Lower lobe of right lung (tissue), 2 donors: ENCODE data around the gene ELMO2. TPM values are rescaled to one million over a fixed set of nuclear protein-coding genes. Genes with fewer than 3 reads are reported as not detected.

ENCODE experiments used
- ATAC-seq, 2 donors: fragments of 200-7000 bp; cut with Tn5 transposase; one replicate each; pipeline ENCODE4 v1.9.1; 2020 to 2022; ENCODE audit warnings: mild to moderate bottlenecking in 2 of 2, moderate library complexity in 2 of 2
- DNase-seq: peaks from one replicate; pipeline ENCODE4 v3.0.0-alpha.2; 2020
- H3K27ac ChIP-seq: fragments of 200-600 bp; one replicate; pipeline ENCODE4 v1.8.0; 2022
- H3K27me3 ChIP-seq: fragments of 200-600 bp; one replicate; pipeline ENCODE4 v1.8.0; 2022; ENCODE audit warnings: low read depth
- H3K36me3 ChIP-seq: fragments of 200-600 bp; one replicate; pipeline ENCODE4 v1.8.0; 2022; ENCODE audit warnings: mild to moderate bottlenecking
- H3K4me1 ChIP-seq: fragments of 200-600 bp; one replicate; pipeline ENCODE4 v1.8.0; 2022
- H3K4me3 ChIP-seq: fragments of 200-600 bp; one replicate; pipeline ENCODE4 v1.8.0; 2022; ENCODE audit warnings: mild to moderate bottlenecking
- H3K9me3 ChIP-seq: fragments of 200-600 bp; one replicate; pipeline ENCODE4 v1.8.0; 2022
- intact Hi-C: fragments of 100-400 bp; cut with DNase I; formaldehyde crosslinking; loops from one replicate; pipeline ENCODE4 v1.11.0; 2022
- total RNA-seq: library from RNA; stranded (reverse); fragmentation: NEBNext Ultra II Directional; extraction: Animal tissue kit (Norgen Biotek cat#: 25700); gene quantifications from one replicate; pipeline ENCODE4 v1.2.1, GENCODE V29; 2021
- TF ChIP-seq, protein P1 (sequence below): fragments of 200-600 bp; IDR thresholded peaks from one replicate; pipeline ENCODE4 v1.8.0; 2022; ENCODE audit warnings: antibody characterized with exemption, mild to moderate bottlenecking
- donor health status: DM: no; HTN: yes; CAD: no; lungs with severe emphysema.

ELMO2 gene
- total RNA-seq, 1 donor from 2014 or later: 61.9 TPM

DNA sequence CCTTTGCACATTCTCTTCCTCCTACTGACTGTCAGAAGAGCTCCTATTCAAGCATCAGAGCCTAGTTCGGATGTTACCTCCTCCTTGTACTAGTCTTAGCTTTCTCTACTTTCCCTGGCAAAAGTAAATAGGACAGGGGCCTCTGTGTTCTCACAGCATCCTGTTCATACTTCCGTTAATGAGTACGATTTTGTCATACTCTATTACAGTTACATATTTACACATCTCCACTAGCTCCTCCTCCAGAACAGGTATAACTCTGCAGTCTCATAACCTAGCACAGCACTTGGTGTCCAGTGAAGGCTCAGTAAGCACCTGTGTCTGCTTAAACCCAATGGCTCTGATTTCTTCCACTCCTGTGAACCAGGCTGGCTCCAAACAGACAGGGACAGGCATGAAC lies 7.0 kb downstream of the ELMO2 start:
- intact Hi-C loops: no loop called here
- TF ChIP-seq, protein P1, sequence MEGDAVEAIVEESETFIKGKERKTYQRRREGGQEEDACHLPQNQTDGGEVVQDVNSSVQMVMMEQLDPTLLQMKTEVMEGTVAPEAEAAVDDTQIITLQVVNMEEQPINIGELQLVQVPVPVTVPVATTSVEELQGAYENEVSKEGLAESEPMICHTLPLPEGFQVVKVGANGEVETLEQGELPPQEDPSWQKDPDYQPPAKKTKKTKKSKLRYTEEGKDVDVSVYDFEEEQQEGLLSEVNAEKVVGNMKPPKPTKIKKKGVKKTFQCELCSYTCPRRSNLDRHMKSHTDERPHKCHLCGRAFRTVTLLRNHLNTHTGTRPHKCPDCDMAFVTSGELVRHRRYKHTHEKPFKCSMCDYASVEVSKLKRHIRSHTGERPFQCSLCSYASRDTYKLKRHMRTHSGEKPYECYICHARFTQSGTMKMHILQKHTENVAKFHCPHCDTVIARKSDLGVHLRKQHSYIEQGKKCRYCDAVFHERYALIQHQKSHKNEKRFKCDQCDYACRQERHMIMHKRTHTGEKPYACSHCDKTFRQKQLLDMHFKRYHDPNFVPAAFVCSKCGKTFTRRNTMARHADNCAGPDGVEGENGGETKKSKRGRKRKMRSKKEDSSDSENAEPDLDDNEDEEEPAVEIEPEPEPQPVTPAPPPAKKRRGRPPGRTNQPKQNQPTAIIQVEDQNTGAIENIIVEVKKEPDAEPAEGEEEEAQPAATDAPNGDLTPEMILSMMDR: no peak
- Histone ChIP-seq H3K27ac (peak overlapping the region; percentile 81), H3K9me3 (no peaks in the 10 kb centered on the region), H3K36me3 (peaks cover 27% of the 10 kb centered on the region), H3K4me3 (peak overlapping the region; percentile 29), H3K27me3 (no peaks in the 10 kb centered on the region), H3K4me1 (peaks cover 91% of the 10 kb centered on the region)
- DNase-seq (no peak), ATAC-seq (peak; percentile 79 to 82)

DNA sequence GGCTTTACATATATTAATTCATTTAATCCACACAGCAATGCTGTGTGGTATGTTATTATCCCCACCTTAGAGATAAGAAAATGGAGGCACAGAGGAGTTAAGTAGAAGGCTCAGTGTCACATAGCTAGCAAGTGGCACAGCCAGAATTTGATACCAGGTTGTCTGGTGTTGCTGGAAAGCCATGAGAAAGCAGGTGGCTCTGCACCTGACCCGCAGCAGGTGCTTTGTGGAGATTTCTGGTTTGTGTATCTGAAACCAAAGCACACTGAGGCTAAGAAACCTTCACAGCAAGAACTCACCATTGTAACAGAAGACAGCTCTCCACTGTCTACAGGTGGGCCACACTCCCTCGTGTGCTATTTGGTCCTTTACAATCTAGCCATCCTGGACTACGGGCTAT lies 7.5 kb downstream of the ELMO2 start:
- intact Hi-C loops: no loop called here
- TF ChIP-seq, protein P1: no peak
- Histone ChIP-seq H3K4me1 (peaks cover 91% of the 10 kb centered on the region), H3K27ac (peak overlapping the region; percentile 81), H3K9me3 (no peaks in the 10 kb centered on the region), H3K36me3 (peaks cover 31% of the 10 kb centered on the region), H3K27me3 (no peaks in the 10 kb centered on the region), H3K4me3 (peak overlapping the region; percentile 19)
- DNase-seq (no peak), ATAC-seq (no peak)

- DNase-seq (no peak), ATAC-seq (no peak)
- no peaks in the 10 kb centered on the region for H3K9me3 ChIP-seq
- H3K27ac ChIP-seq: no peak overlapping the region
- intact Hi-C loops: no loop called here
- no peak overlapping the region for H3K4me3 ChIP-seq
- H3K27me3 ChIP-seq: no peaks in the 10 kb centered on the region
- peaks cover 54% of the 10 kb centered on the region for H3K36me3 ChIP-seq
- peaks cover 66% of the 10 kb centered on the region for H3K4me1 ChIP-seq
- TF ChIP-seq, protein P1: no peak
These were observed 10.2 kb downstream of the ELMO2 start for GRCh38 chr20:46396052-46396740.

DNA sequence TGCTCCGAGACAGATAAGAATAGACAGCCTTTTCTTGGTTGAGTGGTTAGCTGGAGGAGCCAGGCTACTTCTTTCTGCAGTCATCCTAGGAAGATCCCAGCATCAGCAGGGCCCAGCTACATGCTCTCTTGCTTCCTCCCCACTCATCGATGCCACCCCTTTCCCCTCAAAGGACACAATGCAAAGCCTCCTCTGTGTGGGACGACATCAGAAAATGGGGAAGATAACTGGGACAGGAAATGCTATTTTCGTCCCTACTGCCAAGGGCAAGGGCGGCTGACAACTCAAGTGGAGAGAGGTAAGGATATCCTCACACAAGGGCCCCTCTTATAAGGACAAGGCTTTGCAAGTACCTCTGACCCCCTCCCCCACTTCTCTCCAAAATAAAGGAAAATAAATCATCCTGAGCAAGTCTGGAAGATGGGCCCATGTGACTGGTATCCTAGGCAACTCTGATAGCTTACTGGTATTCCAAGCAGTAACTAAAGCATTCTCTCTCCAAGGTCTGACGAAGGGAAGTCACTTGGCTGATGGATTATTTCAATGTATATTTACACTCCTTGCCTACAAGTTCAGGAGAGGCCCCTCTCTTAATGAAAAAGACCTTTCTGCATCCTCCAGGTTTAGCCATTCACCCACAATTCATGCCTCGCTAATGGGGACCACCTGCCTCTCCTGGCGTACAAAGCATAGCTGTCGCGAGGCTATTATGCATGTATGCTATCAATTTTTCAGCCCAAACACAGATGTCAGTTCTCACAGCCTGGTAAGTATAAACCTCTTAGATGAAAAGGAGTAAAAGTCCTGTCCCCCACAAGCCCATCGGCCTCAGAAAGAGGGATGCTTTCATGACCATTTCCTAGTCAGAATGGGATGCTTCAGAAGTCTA lies 11.3 kb downstream of the ELMO2 start:
- intact Hi-C loops: no loop called here
- no peak for DNase-seq
- no peak overlapping the region for H3K27ac ChIP-seq
- peak in 1 of 2 donors; percentile 14 for ATAC-seq
- H3K36me3 ChIP-seq: peaks cover 64% of the 10 kb centered on the region
- H3K27me3 ChIP-seq: no peaks in the 10 kb centered on the region
- no peaks in the 10 kb centered on the region for H3K9me3 ChIP-seq
- H3K4me3 ChIP-seq: no peak overlapping the region
- TF ChIP-seq, protein P1: no peak
- H3K4me1 ChIP-seq: peaks cover 55% of the 10 kb centered on the region

DNA sequence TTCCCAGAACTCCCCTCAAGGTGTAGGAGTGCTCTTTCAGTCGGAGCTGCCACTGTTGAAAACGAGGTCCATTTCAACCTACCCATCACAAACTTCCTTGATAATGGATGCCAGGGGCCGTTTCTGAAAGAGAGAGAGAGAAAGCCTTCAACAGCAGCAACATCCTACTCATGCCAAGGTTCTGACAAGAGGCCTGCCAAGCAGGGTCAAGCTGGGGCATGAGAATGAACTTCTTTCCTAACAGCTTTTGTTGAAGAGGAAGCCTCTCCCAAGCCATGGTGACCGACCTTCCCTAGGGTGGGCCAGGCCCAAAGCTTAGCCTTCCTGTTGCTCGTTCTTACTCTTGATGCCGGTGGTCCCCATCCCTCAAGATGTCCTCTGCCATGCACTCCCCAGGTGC lies 12.4 kb downstream of the ELMO2 start:
- H3K4me1 ChIP-seq: peaks cover 44% of the 10 kb centered on the region
- H3K27me3 ChIP-seq: no peaks in the 10 kb centered on the region
- no peak for DNase-seq
- no peaks in the 10 kb centered on the region for H3K9me3 ChIP-seq
- intact Hi-C loops: no loop called here
- TF ChIP-seq, protein P1: no peak
- peaks cover 76% of the 10 kb centered on the region for H3K36me3 ChIP-seq
- H3K4me3 ChIP-seq: no peak overlapping the region
- no peak overlapping the region for H3K27ac ChIP-seq
- no peak for ATAC-seq
